Astrocyte (in vitro differentiated cells and primary cell): ENCODE results near the gene AKIP1. TPM values are rescaled to one million over a fixed set of nuclear protein-coding genes. Genes with fewer than 3 reads are reported as not detected.
"Not testable (repeated sequence)": the region's sequence is repeated elsewhere in the genome, so short reads cannot be mapped to it uniquely, and the experiment has no call there.

ENCODE experiments used
- DNase-seq: peaks from one replicate; pipeline ENCODE4 v3.0.0-alpha.2; 2010; ENCODE audit warnings: low read depth
- FAIRE-seq: peaks from 2 replicates; lab custom pipeline; 2011; peaks lifted over from hg19 to GRCh38; lab: Jason Lieb, UNC
- H2AFZ ChIP-seq: 2 replicates; pipeline ENCODE4 v1.6.0; 2012; ENCODE audit warnings: low read depth, low read length, inconsistent platforms
- H3K27ac ChIP-seq: 2 replicates; pipeline ENCODE4 v1.5.1; 2011; ENCODE audit warnings: low read depth, low read length, inconsistent platforms
- H3K27me3 ChIP-seq: 2 replicates; pipeline ENCODE4 v1.6.0; 2011; ENCODE audit warnings: low read length, inconsistent platforms; ENCODE audit not compliant: insufficient read depth
- H3K36me3 ChIP-seq: 2 replicates; pipeline ENCODE4 v1.5.1; 2011; ENCODE audit warnings: low read length, inconsistent platforms; ENCODE audit not compliant: insufficient read depth
- H3K4me1 ChIP-seq: 2 replicates; pipeline ENCODE4 v1.5.1; 2011; ENCODE audit warnings: low read length, inconsistent platforms; ENCODE audit not compliant: insufficient read depth
- H3K4me2 ChIP-seq: 2 replicates; pipeline ENCODE4 v1.6.0; 2012; ENCODE audit warnings: low read length, inconsistent platforms
- H3K4me3 ChIP-seq: 2 replicates; pipeline ENCODE4 v1.5.1; 2011; ENCODE audit warnings: low read depth, mild to moderate bottlenecking, low read length, inconsistent platforms; ENCODE audit not compliant: insufficient read depth
- H3K79me2 ChIP-seq: 2 replicates; pipeline ENCODE4 v1.6.0; 2012; ENCODE audit warnings: mild to moderate bottlenecking, low read length, inconsistent platforms; ENCODE audit not compliant: insufficient read depth
- H3K9ac ChIP-seq: 2 replicates; pipeline ENCODE4 v1.6.0; 2012; ENCODE audit warnings: mild to moderate bottlenecking, low read length, inconsistent platforms
- H3K9me3 ChIP-seq: 2 replicates; pipeline ENCODE4 v1.5.1; 2012; ENCODE audit warnings: low read depth, mild to moderate bottlenecking, low read length, inconsistent platforms; ENCODE audit not compliant: insufficient read depth
- H4K20me1 ChIP-seq: 2 replicates; pipeline ENCODE4 v1.6.0; 2012; ENCODE audit warnings: low read length, inconsistent platforms; ENCODE audit not compliant: insufficient read depth
- H3K27ac Mint-ChIP-seq: one replicate; pipeline ENCODE4 v1.8.0; 2021; ENCODE audit warnings: mild to moderate bottlenecking, mixed read lengths; ENCODE audit not compliant: unreplicated experiment
- H3K27me3 Mint-ChIP-seq: one replicate; pipeline ENCODE4 v1.8.0; 2021; ENCODE audit warnings: low read depth, mixed read lengths; ENCODE audit not compliant: unreplicated experiment
- H3K36me3 Mint-ChIP-seq: one replicate; pipeline ENCODE4 v1.8.0; 2021; ENCODE audit warnings: low read depth, mixed read lengths; ENCODE audit not compliant: unreplicated experiment
- H3K4me1 Mint-ChIP-seq: one replicate; pipeline ENCODE4 v1.8.0; 2021; ENCODE audit warnings: low read depth, mixed read lengths; ENCODE audit not compliant: unreplicated experiment
- H3K4me3 Mint-ChIP-seq: one replicate; pipeline ENCODE4 v1.8.0; 2021; ENCODE audit warnings: mild to moderate bottlenecking, moderate library complexity, mixed read lengths; ENCODE audit not compliant: unreplicated experiment
- H3K9me3 Mint-ChIP-seq: one replicate; pipeline ENCODE4 v1.8.0; 2021; ENCODE audit warnings: mild to moderate bottlenecking, mixed read lengths; ENCODE audit not compliant: unreplicated experiment
- EZH2 ChIP-seq: IDR thresholded peaks from 2 replicates; pipeline ENCODE4 v1.6.1; 2012; ENCODE audit warnings: mild to moderate bottlenecking, low read length, inconsistent platforms; ENCODE audit not compliant: insufficient read depth
- total RNA-seq: library from RNA; stranded (reverse); gene quantifications from 2 replicates; pipeline ENCODE4 v1.2.1, GENCODE V29; 2021
- TF ChIP-seq, protein P1 (sequence below): IDR thresholded peaks from 2 replicates; pipeline ENCODE4 v1.5.1; 2011; ENCODE audit warnings: low read depth, mild to moderate bottlenecking, inconsistent platforms, low read length, moderate library complexity; ENCODE audit not compliant: insufficient read depth

The AKIP1 gene
- total RNA-seq, 1 donor from 2014 or later: 48.2 TPM

GRCh38 chr11:8934742-8935488, 23.9 kb downstream of the AKIP1 start:
- peak overlapping the region; percentile 40 for H3K27ac ChIP-seq
- Mint-ChIP-seq H3K36me3 (peaks cover 2% of the 10 kb centered on the region), H3K4me3 (peak overlapping the region; percentile 17), H3K27ac (peak overlapping the region; percentile 15), H3K27me3 (no peaks in the 10 kb centered on the region), H3K9me3 (peaks cover 2% of the 10 kb centered on the region), H3K4me1 (peaks cover 19% of the 10 kb centered on the region)
- no peaks in the 10 kb centered on the region for H3K9me3 ChIP-seq
- H3K27me3 ChIP-seq: no peaks in the 10 kb centered on the region
- DNase-seq (peak; percentile 91), FAIRE-seq (peak; percentile 5)
- H3K4me2 ChIP-seq: peak overlapping the region; percentile 77
- H2AFZ ChIP-seq: no peak overlapping the region
- H3K36me3 ChIP-seq: no peaks in the 10 kb centered on the region
- H3K4me1 ChIP-seq: peaks cover 9% of the 10 kb centered on the region
- H3K79me2 ChIP-seq: no peaks in the 10 kb centered on the region
- no peak overlapping the region for H3K4me3 ChIP-seq
- TF ChIP-seq, protein P1, sequence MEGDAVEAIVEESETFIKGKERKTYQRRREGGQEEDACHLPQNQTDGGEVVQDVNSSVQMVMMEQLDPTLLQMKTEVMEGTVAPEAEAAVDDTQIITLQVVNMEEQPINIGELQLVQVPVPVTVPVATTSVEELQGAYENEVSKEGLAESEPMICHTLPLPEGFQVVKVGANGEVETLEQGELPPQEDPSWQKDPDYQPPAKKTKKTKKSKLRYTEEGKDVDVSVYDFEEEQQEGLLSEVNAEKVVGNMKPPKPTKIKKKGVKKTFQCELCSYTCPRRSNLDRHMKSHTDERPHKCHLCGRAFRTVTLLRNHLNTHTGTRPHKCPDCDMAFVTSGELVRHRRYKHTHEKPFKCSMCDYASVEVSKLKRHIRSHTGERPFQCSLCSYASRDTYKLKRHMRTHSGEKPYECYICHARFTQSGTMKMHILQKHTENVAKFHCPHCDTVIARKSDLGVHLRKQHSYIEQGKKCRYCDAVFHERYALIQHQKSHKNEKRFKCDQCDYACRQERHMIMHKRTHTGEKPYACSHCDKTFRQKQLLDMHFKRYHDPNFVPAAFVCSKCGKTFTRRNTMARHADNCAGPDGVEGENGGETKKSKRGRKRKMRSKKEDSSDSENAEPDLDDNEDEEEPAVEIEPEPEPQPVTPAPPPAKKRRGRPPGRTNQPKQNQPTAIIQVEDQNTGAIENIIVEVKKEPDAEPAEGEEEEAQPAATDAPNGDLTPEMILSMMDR: no peak
- TF ChIP-seq EZH2: no peak
- no peaks in the 10 kb centered on the region for H4K20me1 ChIP-seq
- H3K9ac ChIP-seq: peak overlapping the region; percentile 58

DNA sequence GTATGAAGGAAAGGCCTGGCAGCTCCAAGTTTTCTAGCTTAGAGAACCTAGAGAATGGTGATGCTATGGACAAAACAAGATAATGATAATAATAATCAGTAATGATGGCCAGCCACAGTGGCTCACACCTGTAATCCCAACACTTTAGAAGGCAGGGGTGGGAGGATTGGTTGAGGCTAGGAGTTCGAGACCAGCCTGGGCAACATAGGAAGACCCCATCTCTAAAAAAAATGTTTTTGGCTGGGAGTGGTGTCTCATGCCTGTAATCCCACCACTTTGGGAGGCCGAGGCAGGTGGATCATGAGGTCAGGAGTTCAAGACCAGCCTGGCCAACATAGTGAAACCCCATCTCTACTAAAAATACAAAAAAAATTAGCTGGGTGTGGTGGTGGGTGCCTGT, 24.8 kb downstream of the AKIP1 start:
- H3K27ac ChIP-seq, FAIRE-seq, H4K20me1 ChIP-seq, H3K4me2 ChIP-seq, H3K36me3 ChIP-seq, H3K79me2 ChIP-seq, H3K9me3 Mint-ChIP-seq, H3K4me3 Mint-ChIP-seq, H3K4me1 ChIP-seq, H3K27ac Mint-ChIP-seq, H3K4me3 ChIP-seq, H2AFZ ChIP-seq, H3K27me3 Mint-ChIP-seq, H3K9ac ChIP-seq, H3K9me3 ChIP-seq, H3K36me3 Mint-ChIP-seq, DNase-seq, H3K27me3 ChIP-seq: not testable (repeated sequence)
- H3K4me1 Mint-ChIP-seq: peaks cover 16% of the 10 kb centered on the region

- Mint-ChIP-seq H3K27ac (no peak overlapping the region), H3K36me3 (peaks cover 2% of the 10 kb centered on the region), H3K4me1 (peaks cover 16% of the 10 kb centered on the region), H3K4me3 (no peak overlapping the region), H3K27me3 (no peaks in the 10 kb centered on the region), H3K9me3 (peaks cover 2% of the 10 kb centered on the region)
- Histone ChIP-seq H2AFZ (no peak overlapping the region), H3K36me3 (no peaks in the 10 kb centered on the region), H3K4me3 (no peak overlapping the region), H4K20me1 (no peaks in the 10 kb centered on the region), H3K9ac (no peak overlapping the region), H3K9me3 (no peaks in the 10 kb centered on the region), H3K4me2 (no peak overlapping the region), H3K27ac (no peak overlapping the region), H3K4me1 (peaks cover 9% of the 10 kb centered on the region), H3K79me2 (no peaks in the 10 kb centered on the region), H3K27me3 (no peaks in the 10 kb centered on the region)
- DNase-seq: no peak
- FAIRE-seq: no peak
- TF ChIP-seq EZH2: no peak
- TF ChIP-seq, protein P1: no peak
Observed at GRCh38 chr11:8937159-8937558, 26.2 kb downstream of the AKIP1 start.
